ENCODE results near the gene E2F7.

The E2F7 gene

GRCh38 chr12:77010691-77011548 lies 54.4 kb downstream of the E2F7 start:
- FAIRE-seq: no peak

GRCh38 chr12:77007476-77007875 lies 57.9 kb downstream of the E2F7 start:
- FAIRE-seq: no peak

- no peak for FAIRE-seq
Measured at GRCh38 chr12:77005611-77006098, 59.7 kb downstream of the E2F7 start.

- no peak for FAIRE-seq
Measured at GRCh38 chr12:77003914-77004313, 61.5 kb downstream of the E2F7 start.

- FAIRE-seq: no peak
Measured at GRCh38 chr12:77003246-77003645, 62.1 kb downstream of the E2F7 start.

- FAIRE-seq: no peak
Measured at GRCh38 chr12:77002382-77002781, 63.0 kb downstream of the E2F7 start.

- no peak for FAIRE-seq
Measured at GRCh38 chr12:77001276-77001675, 64.1 kb downstream of the E2F7 start.

- FAIRE-seq: no peak
Measured at GRCh38 chr12:76998908-76999556, 66.3 kb downstream of the E2F7 start.

- FAIRE-seq: no peak
Measured at GRCh38 chr12:76998386-76998785, 67.0 kb downstream of the E2F7 start.

- no peak for FAIRE-seq
Measured at GRCh38 chr12:76997011-76997780, 68.2 kb downstream of the E2F7 start.

- FAIRE-seq: no peak
Measured at GRCh38 chr12:76990716-76991115, 74.7 kb downstream of the E2F7 start.

- no peak for FAIRE-seq
Measured at GRCh38 chr12:76984566-76984965, 80.8 kb downstream of the E2F7 start.

GRCh38 chr12:76983420-76983819 lies 81.9 kb downstream of the E2F7 start:
- no peak for FAIRE-seq

- no peak for FAIRE-seq
Measured at GRCh38 chr12:76980196-76980595, 85.2 kb downstream of the E2F7 start.

GRCh38 chr12:76976777-76977382 lies 88.5 kb downstream of the E2F7 start:
- FAIRE-seq: no peak

Data from A204.1 (cell line).